Astrocyte (in vitro differentiated cells and primary cell): Measurements from ENCODE around the gene SNAP25. TPM values are rescaled to one million over a fixed set of nuclear protein-coding genes. Genes with fewer than 3 reads are reported as not detected.
A peak's percentile ranks its signal among the peaks of the same experiment; 100 is the strongest.

Source experiments
- DNase-seq: peaks from one replicate; pipeline ENCODE4 v3.0.0-alpha.2; 2010; ENCODE audit warnings: low read depth
- FAIRE-seq: peaks from 2 replicates; lab custom pipeline; 2011; peaks lifted over from hg19 to GRCh38; lab: Jason Lieb, UNC
- H2AFZ ChIP-seq: 2 replicates; pipeline ENCODE4 v1.6.0; 2012; ENCODE audit warnings: low read depth, low read length, inconsistent platforms
- H3K27ac ChIP-seq: 2 replicates; pipeline ENCODE4 v1.5.1; 2011; ENCODE audit warnings: low read depth, low read length, inconsistent platforms
- H3K27me3 ChIP-seq: 2 replicates; pipeline ENCODE4 v1.6.0; 2011; ENCODE audit warnings: low read length, inconsistent platforms; ENCODE audit not compliant: insufficient read depth
- H3K36me3 ChIP-seq: 2 replicates; pipeline ENCODE4 v1.5.1; 2011; ENCODE audit warnings: low read length, inconsistent platforms; ENCODE audit not compliant: insufficient read depth
- H3K4me1 ChIP-seq: 2 replicates; pipeline ENCODE4 v1.5.1; 2011; ENCODE audit warnings: low read length, inconsistent platforms; ENCODE audit not compliant: insufficient read depth
- H3K4me2 ChIP-seq: 2 replicates; pipeline ENCODE4 v1.6.0; 2012; ENCODE audit warnings: low read length, inconsistent platforms
- H3K4me3 ChIP-seq: 2 replicates; pipeline ENCODE4 v1.5.1; 2011; ENCODE audit warnings: low read depth, mild to moderate bottlenecking, low read length, inconsistent platforms; ENCODE audit not compliant: insufficient read depth
- H3K79me2 ChIP-seq: 2 replicates; pipeline ENCODE4 v1.6.0; 2012; ENCODE audit warnings: mild to moderate bottlenecking, low read length, inconsistent platforms; ENCODE audit not compliant: insufficient read depth
- H3K9ac ChIP-seq: 2 replicates; pipeline ENCODE4 v1.6.0; 2012; ENCODE audit warnings: mild to moderate bottlenecking, low read length, inconsistent platforms
- H3K9me3 ChIP-seq: 2 replicates; pipeline ENCODE4 v1.5.1; 2012; ENCODE audit warnings: low read depth, mild to moderate bottlenecking, low read length, inconsistent platforms; ENCODE audit not compliant: insufficient read depth
- H4K20me1 ChIP-seq: 2 replicates; pipeline ENCODE4 v1.6.0; 2012; ENCODE audit warnings: low read length, inconsistent platforms; ENCODE audit not compliant: insufficient read depth
- H3K27ac Mint-ChIP-seq: one replicate; pipeline ENCODE4 v1.8.0; 2021; ENCODE audit warnings: mild to moderate bottlenecking, mixed read lengths; ENCODE audit not compliant: unreplicated experiment
- H3K27me3 Mint-ChIP-seq: one replicate; pipeline ENCODE4 v1.8.0; 2021; ENCODE audit warnings: low read depth, mixed read lengths; ENCODE audit not compliant: unreplicated experiment
- H3K36me3 Mint-ChIP-seq: one replicate; pipeline ENCODE4 v1.8.0; 2021; ENCODE audit warnings: low read depth, mixed read lengths; ENCODE audit not compliant: unreplicated experiment
- H3K4me1 Mint-ChIP-seq: one replicate; pipeline ENCODE4 v1.8.0; 2021; ENCODE audit warnings: low read depth, mixed read lengths; ENCODE audit not compliant: unreplicated experiment
- H3K4me3 Mint-ChIP-seq: one replicate; pipeline ENCODE4 v1.8.0; 2021; ENCODE audit warnings: mild to moderate bottlenecking, moderate library complexity, mixed read lengths; ENCODE audit not compliant: unreplicated experiment
- H3K9me3 Mint-ChIP-seq: one replicate; pipeline ENCODE4 v1.8.0; 2021; ENCODE audit warnings: mild to moderate bottlenecking, mixed read lengths; ENCODE audit not compliant: unreplicated experiment
- CTCF ChIP-seq: IDR thresholded peaks from 2 replicates; pipeline ENCODE4 v1.5.1; 2011; ENCODE audit warnings: low read depth, mild to moderate bottlenecking, inconsistent platforms, low read length, moderate library complexity; ENCODE audit not compliant: insufficient read depth
- EZH2 ChIP-seq: IDR thresholded peaks from 2 replicates; pipeline ENCODE4 v1.6.1; 2012; ENCODE audit warnings: mild to moderate bottlenecking, low read length, inconsistent platforms; ENCODE audit not compliant: insufficient read depth
- total RNA-seq: library from RNA; stranded (reverse); gene quantifications from 2 replicates; pipeline ENCODE4 v1.2.1, GENCODE V29; 2021

Gene SNAP25
- total RNA-seq, 1 donor from 2014 or later = 3.9 TPM

GRCh38 chr20:10318291-10319024 lies 99.8 kb downstream of the SNAP25 start:
- no peak overlapping the region for H3K4me3 ChIP-seq
- peaks cover 17% of the 10 kb centered on the region for H3K4me1 ChIP-seq
- Mint-ChIP-seq H3K36me3 (no peaks in the 10 kb centered on the region), H3K27me3 (peaks cover 2% of the 10 kb centered on the region), H3K4me1 (peaks cover 14% of the 10 kb centered on the region), H3K4me3 (no peak overlapping the region), H3K27ac (no peak overlapping the region), H3K9me3 (peaks cover 5% of the 10 kb centered on the region)
- FAIRE-seq (no peak), DNase-seq (no peak)
- no peaks in the 10 kb centered on the region for H3K79me2 ChIP-seq
- no peak overlapping the region for H3K4me2 ChIP-seq
- no peaks in the 10 kb centered on the region for H3K9me3 ChIP-seq
- H2AFZ ChIP-seq = no peak overlapping the region
- no peaks in the 10 kb centered on the region for H3K27me3 ChIP-seq
- no peak overlapping the region for H3K27ac ChIP-seq
- H4K20me1 ChIP-seq = no peaks in the 10 kb centered on the region
- H3K9ac ChIP-seq = no peak overlapping the region
- H3K36me3 ChIP-seq = no peaks in the 10 kb centered on the region
- TF ChIP-seq EZH2 = no peak

- H3K27ac Mint-ChIP-seq = no peak overlapping the region
- H3K4me3 Mint-ChIP-seq = no peak overlapping the region
- H3K27me3 Mint-ChIP-seq = peaks cover 7% of the 10 kb centered on the region
- Histone ChIP-seq H2AFZ (no peak overlapping the region), H3K27me3 (peaks cover 4% of the 10 kb centered on the region), H3K4me1 (peaks cover 7% of the 10 kb centered on the region), H3K4me2 (no peak overlapping the region), H3K36me3 (no peaks in the 10 kb centered on the region), H3K4me3 (no peak overlapping the region), H3K9ac (no peak overlapping the region), H4K20me1 (no peaks in the 10 kb centered on the region), H3K79me2 (no peaks in the 10 kb centered on the region), H3K27ac (no peak overlapping the region), H3K9me3 (no peaks in the 10 kb centered on the region)
- H3K36me3 Mint-ChIP-seq = no peaks in the 10 kb centered on the region
- FAIRE-seq = no peak
- DNase-seq = peak; percentile 51
- H3K9me3 Mint-ChIP-seq = peaks cover 5% of the 10 kb centered on the region
- TF ChIP-seq EZH2 (no peak), CTCF (no peak)
- H3K4me1 Mint-ChIP-seq = peaks cover 2% of the 10 kb centered on the region
Measured at GRCh38 chr20:10319855-10320254, 101.2 kb downstream of the SNAP25 start.

GRCh38 chr20:10321138-10321717 lies 102.6 kb downstream of the SNAP25 start:
- Mint-ChIP-seq H3K4me1 (peaks cover 2% of the 10 kb centered on the region), H3K9me3 (peaks cover 5% of the 10 kb centered on the region), H3K36me3 (no peaks in the 10 kb centered on the region), H3K27me3 (peaks cover 7% of the 10 kb centered on the region), H3K4me3 (no peak overlapping the region), H3K27ac (no peak overlapping the region)
- Histone ChIP-seq H3K27me3 (peaks cover 6% of the 10 kb centered on the region), H3K4me2 (no peak overlapping the region), H3K9me3 (no peaks in the 10 kb centered on the region), H3K9ac (no peak overlapping the region), H3K4me1 (peaks cover 7% of the 10 kb centered on the region), H3K79me2 (no peaks in the 10 kb centered on the region), H3K36me3 (no peaks in the 10 kb centered on the region), H4K20me1 (no peaks in the 10 kb centered on the region), H3K27ac (no peak overlapping the region), H3K4me3 (no peak overlapping the region), H2AFZ (no peak overlapping the region)
- FAIRE-seq (no peak), DNase-seq (no peak)
- TF ChIP-seq EZH2 = no peak
- no peak for TF ChIP-seq CTCF
